ENCODE data around the gene CEP72.

DNA sequence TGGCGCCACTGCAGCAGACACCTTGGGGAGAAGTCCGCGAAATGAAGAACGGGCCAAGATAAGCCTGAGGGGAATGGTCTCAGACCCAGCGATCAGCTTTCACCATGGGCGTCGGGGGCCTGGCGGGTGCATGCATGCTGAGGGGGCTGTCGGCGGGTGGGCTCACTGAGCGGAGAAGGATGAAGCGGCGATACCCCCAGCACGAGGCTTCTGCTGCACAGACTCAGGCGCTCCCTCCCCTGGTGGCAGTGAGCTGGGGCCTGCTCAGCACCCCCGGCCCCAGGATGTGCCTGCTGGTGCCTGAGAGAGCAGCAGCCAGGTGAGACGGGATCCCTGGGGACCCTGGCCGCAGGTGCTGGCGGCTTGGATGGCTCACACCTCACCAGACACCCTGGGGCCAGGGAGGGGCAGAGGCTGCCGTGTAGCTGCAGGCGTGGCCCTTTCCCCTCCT, 31.2 kb downstream of the CEP72 start:
- TF ChIP-seq, protein P1, sequence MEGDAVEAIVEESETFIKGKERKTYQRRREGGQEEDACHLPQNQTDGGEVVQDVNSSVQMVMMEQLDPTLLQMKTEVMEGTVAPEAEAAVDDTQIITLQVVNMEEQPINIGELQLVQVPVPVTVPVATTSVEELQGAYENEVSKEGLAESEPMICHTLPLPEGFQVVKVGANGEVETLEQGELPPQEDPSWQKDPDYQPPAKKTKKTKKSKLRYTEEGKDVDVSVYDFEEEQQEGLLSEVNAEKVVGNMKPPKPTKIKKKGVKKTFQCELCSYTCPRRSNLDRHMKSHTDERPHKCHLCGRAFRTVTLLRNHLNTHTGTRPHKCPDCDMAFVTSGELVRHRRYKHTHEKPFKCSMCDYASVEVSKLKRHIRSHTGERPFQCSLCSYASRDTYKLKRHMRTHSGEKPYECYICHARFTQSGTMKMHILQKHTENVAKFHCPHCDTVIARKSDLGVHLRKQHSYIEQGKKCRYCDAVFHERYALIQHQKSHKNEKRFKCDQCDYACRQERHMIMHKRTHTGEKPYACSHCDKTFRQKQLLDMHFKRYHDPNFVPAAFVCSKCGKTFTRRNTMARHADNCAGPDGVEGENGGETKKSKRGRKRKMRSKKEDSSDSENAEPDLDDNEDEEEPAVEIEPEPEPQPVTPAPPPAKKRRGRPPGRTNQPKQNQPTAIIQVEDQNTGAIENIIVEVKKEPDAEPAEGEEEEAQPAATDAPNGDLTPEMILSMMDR (IDR thresholded peaks at IDR 0.05; ENCODE audit: low read depth, low read length): no peak
- no peak for TF ChIP-seq POLR2A (IDR thresholded peaks at IDR 0.05; ENCODE audit: extremely low read depth, insufficient read length)

Data from NB4 (cell line).